Cardiac muscle cell (in vitro differentiated cells and primary cell): ENCODE measurements around the gene ADSL. TPM values are rescaled to one million over a fixed set of nuclear protein-coding genes. Genes with fewer than 3 reads are reported as not detected.

Source experiments
- DNase-seq, 2 donors: peaks; one replicate each; pipeline versions ENCODE4 v3.0.0 to v3.0.0-alpha.2; 2010 to 2017; ENCODE audit warnings: low read depth in 1 of 2, low spot score in 1 of 2
- H3K27ac ChIP-seq: fragments of 200-600 bp; sonication (generic); 2 replicates; pipeline ENCODE4 v1.5.1; 2016
- H3K27me3 ChIP-seq: fragments of 200-600 bp; sonication (generic); 2 replicates; pipeline ENCODE4 v1.6.0; 2016; ENCODE audit warnings: control low read depth
- H3K36me3 ChIP-seq: fragments of 200-600 bp; sonication (generic); 2 replicates; pipeline ENCODE4 v1.5.1; 2016; ENCODE audit warnings: control low read depth
- H3K4me1 ChIP-seq: fragments of 200-600 bp; sonication (generic); 2 replicates; pipeline ENCODE4 v1.8.1; 2017; ENCODE audit warnings: low read depth, mild to moderate bottlenecking, mixed run types
- H3K4me3 ChIP-seq: fragments of 200-600 bp; sonication (generic); 2 replicates; pipeline ENCODE4 v1.5.1; 2016; ENCODE audit warnings: mild to moderate bottlenecking
- H3K9me3 ChIP-seq: fragments of 200-600 bp; sonication (generic); 2 replicates; pipeline ENCODE4 v1.5.1; 2017; ENCODE audit warnings: low read depth, mild to moderate bottlenecking, control low read depth
- polyA plus RNA-seq: library from polyadenylated mRNA; unstranded; fragments of >200 nt; fragmentation: Nextera tagmentation; extraction: Ambion mirVana; gene quantifications from 2 replicates; pipeline ENCODE4 v1.2.1, GENCODE V29; 2016
- total RNA-seq: library from RNA; depleted of rRNA; stranded (reverse); fragments of >200 nt; gene quantifications from 2 replicates; pipeline ENCODE4 v1.2.3, GENCODE V29; 2016
- TF ChIP-seq, protein P1 (sequence below): IDR thresholded peaks from 2 replicates; pipeline ENCODE4 v1.5.1; 2012; ENCODE audit warnings: low read depth, mild to moderate bottlenecking, low read length

Gene ADSL
- total and polyA plus RNA-seq, 2 experiments from 2014 or later: 110 to 116 TPM

DNA sequence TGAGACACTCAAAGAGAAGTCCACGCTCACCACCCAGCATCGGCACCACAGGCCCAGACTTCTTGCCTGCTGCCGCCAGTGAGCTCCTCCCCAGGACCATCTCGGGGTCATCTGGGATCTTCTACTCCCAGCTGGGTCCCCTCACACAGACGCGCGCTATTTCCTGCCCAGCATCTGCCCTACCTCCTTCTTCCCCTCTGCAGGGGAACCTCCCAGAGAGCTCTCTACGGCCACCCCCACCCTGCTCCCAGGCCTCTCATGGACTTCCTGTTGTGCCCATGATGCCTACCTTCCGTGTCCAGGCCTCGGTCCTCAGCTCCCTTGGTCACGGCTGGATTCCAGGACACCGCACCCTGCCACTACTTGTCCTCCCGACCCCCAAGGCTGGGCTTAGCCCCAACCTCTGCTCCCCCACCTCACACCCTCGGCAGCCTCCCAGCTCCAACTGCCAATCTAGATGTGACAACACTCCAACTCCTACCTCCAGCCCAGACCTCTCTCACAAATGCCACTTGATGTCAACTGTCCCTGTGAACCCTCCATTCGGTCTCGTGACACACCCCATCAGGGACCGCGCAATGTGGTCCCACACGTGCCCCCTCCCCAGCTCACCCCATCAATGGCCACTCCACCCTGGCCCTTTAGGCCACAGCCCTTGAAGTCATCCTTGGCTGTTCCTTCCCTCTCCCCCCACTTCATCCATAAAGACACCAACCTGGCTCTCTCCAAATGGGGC lies 69.4 kb downstream of the ADSL start:
- Histone ChIP-seq H3K4me1 (no peaks in the 10 kb centered on the region), H3K27me3 (no peaks in the 10 kb centered on the region), H3K27ac (peak overlapping the region; percentile 13), H3K36me3 (peaks cover 23% of the 10 kb centered on the region), H3K4me3 (no peak overlapping the region), H3K9me3 (no peaks in the 10 kb centered on the region)
- peak in 1 of 2 donors; percentile 57 for DNase-seq
- TF ChIP-seq, protein P1, sequence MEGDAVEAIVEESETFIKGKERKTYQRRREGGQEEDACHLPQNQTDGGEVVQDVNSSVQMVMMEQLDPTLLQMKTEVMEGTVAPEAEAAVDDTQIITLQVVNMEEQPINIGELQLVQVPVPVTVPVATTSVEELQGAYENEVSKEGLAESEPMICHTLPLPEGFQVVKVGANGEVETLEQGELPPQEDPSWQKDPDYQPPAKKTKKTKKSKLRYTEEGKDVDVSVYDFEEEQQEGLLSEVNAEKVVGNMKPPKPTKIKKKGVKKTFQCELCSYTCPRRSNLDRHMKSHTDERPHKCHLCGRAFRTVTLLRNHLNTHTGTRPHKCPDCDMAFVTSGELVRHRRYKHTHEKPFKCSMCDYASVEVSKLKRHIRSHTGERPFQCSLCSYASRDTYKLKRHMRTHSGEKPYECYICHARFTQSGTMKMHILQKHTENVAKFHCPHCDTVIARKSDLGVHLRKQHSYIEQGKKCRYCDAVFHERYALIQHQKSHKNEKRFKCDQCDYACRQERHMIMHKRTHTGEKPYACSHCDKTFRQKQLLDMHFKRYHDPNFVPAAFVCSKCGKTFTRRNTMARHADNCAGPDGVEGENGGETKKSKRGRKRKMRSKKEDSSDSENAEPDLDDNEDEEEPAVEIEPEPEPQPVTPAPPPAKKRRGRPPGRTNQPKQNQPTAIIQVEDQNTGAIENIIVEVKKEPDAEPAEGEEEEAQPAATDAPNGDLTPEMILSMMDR: no peak

DNA sequence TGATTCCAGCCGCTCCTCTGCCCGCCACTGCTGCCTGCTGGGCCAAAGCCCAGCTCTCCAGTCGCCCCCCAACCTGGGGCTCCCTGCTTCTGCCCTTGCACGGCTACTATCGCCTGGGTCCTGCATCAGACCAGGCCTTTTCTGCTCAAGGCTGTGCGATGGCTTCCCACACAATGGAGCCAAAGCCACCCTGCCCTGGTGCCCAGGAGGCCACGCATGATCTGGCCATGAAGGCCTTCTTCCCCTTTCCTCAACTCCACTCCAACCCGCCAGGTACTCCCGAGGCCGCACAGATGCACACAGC lies 69.9 kb downstream of the ADSL start:
- Histone ChIP-seq H3K36me3 (peaks cover 20% of the 10 kb centered on the region), H3K9me3 (no peaks in the 10 kb centered on the region), H3K4me3 (no peak overlapping the region), H3K27ac (no peak overlapping the region), H3K27me3 (no peaks in the 10 kb centered on the region), H3K4me1 (no peaks in the 10 kb centered on the region)
- DNase-seq: no peak
- TF ChIP-seq, protein P1: no peak

DNA sequence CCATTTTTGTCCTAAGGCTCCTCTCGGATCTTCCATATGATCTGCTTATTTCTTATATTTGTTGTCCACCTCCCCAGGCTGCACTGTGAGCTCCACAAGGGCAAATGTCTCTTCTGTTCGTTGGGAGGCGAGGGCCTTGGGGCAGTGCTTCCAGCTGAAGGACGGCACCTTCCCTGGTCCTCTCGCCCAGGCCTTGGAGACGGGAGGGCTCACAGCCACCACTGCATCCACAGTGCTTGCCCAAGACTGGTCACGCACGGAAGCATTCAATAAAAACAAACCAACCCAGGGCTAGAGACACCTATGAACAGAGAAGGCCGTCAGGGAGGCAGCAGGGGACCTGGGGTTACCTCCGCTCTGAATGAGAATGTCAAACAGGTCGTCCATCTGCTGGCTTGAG lies 70.3 kb downstream of the ADSL start:
- TF ChIP-seq, protein P1: no peak
- Histone ChIP-seq H3K36me3 (peaks cover 20% of the 10 kb centered on the region), H3K27ac (no peak overlapping the region), H3K4me1 (no peaks in the 10 kb centered on the region), H3K27me3 (no peaks in the 10 kb centered on the region), H3K9me3 (no peaks in the 10 kb centered on the region), H3K4me3 (no peak overlapping the region)
- no peak for DNase-seq

DNA sequence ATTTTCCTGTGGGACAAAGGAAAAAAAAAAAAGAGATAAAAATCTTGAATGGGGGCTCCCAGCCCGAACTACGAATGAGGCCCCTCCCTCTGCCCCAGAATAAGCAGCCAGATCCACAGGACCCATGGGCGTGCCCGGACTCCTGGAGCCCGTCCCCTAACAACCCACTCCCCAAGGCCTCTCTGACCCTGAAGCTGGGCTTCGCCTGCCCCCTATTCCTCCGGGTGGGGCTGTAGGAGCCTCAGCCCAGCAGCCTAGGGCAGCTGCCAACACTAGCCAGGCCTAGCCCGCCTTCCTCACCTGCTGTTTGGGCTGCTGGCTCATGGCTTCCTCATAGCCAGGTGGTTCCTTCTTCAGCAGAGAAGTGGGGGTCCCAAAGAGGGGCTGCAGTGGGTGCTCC lies 70.7 kb downstream of the ADSL start:
- Histone ChIP-seq H3K4me3 (no peak overlapping the region), H3K9me3 (no peaks in the 10 kb centered on the region), H3K4me1 (no peaks in the 10 kb centered on the region), H3K36me3 (peaks cover 20% of the 10 kb centered on the region), H3K27me3 (no peaks in the 10 kb centered on the region), H3K27ac (no peak overlapping the region)
- DNase-seq: no peak
- TF ChIP-seq, protein P1: no peak

DNA sequence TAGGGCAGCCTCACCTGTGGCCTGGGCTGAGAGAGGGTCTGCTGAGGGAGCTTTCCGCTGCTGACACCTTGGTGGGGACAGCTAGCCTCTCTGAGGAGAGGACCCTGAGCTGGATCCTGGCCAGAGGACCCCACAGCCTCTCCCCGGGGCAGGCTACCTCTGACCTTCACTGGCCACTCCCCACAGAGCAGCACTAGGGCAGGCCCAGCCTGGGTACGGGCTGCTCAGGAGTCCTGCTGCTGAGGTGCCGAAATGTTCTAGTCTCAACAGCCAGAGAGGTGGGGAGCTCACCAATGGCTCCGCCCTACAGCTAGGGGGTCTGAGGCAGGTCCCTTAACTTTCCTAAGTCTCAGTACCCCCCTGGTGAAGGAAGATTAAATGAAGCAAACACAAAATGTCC lies 71.6 kb downstream of the ADSL start:
- no peak for DNase-seq
- Histone ChIP-seq H3K4me3 (no peak overlapping the region), H3K9me3 (no peaks in the 10 kb centered on the region), H3K27me3 (no peaks in the 10 kb centered on the region), H3K4me1 (no peaks in the 10 kb centered on the region), H3K27ac (no peak overlapping the region), H3K36me3 (peaks cover 20% of the 10 kb centered on the region)
- TF ChIP-seq, protein P1: no peak
